ENCODE measurements around the gene RETN. TPM values are rescaled to one million over a fixed set of nuclear protein-coding genes. Genes with fewer than 3 reads are reported as not detected.

RETN gene
- total RNA-seq, 1 experiment from 2014 or later = not detected

DNA sequence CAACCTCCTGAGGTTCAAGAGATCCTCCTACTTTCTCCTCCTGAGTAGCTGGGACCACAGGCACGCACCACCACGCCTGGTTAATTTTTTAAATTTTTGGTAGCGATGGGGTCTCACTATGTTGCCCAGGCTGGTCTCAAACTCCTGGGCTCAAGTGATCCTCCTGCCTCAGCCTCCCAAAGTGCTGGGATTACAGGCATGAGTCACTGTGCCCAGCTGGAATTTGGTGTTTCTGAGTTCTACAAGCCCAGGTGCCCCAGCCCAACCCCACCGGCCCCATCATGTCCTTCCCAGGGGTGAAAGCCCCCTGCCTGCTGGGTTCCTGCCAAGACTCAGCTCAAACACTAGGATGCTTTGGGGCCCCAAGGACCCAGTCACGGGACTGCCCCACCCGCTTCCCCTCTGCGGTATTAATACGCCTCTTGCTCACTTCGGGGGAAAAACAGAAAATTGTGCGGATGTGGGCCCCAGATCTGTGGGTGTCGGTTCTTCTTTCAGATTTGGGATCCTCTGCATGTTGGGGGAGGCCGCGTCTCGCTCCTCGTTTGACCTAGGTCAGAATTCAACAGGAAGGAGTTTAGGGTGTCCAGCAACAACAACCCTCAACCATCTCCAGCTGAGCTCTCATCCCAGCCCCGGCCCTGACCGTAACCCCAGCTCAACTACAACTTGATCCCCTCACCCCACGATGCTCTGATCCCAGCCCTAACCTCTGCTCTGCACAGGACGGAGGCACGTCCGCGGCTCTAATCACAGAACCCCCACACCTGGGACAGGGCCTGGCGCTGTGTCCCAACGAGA is 36.7 kb downstream of the RETN start:
- no peak for DNase-seq (ENCODE audit: low spot score)

GRCh38 chr19:7706188-7706954 is 37.5 kb downstream of the RETN start:
- DNase-seq (ENCODE audit: low spot score) = no peak

- DNase-seq (ENCODE audit: low spot score) = no peak
Observed at GRCh38 chr19:7706955-7707456, 38.2 kb downstream of the RETN start.

- no peak for DNase-seq (ENCODE audit: low spot score)
Observed at GRCh38 chr19:7709932-7710460, 41.1 kb downstream of the RETN start.

DNA sequence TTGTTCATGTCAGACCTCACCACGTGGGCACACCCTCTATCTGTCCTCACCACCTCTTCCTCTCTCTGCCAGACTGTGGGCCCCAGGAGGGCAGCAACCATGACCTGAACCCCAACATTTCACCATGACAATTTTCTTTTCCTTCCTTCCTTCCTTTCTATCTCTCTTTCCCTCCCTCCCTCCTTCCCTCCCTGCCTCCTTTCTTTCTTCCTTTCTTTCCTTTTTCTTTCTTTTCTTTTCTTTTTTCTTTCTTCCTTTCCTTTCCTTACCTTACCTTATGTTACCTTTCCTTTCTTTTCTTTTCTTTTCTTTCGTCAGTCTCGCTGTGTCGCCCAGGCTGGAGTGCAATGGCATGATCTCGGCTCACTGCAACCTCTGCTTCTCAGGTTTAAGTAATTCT is 41.8 kb downstream of the RETN start:
- no peak for DNase-seq (ENCODE audit: low spot score)

GRCh38 chr19:7715671-7716070 is 46.8 kb downstream of the RETN start:
- no peak for DNase-seq (ENCODE audit: low spot score)

- no peak for DNase-seq (ENCODE audit: low spot score)
Observed at GRCh38 chr19:7716762-7717161, 47.9 kb downstream of the RETN start.

GRCh38 chr19:7718668-7719067 is 49.8 kb downstream of the RETN start:
- DNase-seq (ENCODE audit: low spot score) = no peak

Other genes starting within 250 kb of the RETN start
- 3.0 and 6.7 TPM in 2 replicates for gene PEX11G, start 180.0 kb upstream of the RETN start, total RNA-seq (2014; rRNA removed; shearing (Covaris generic))
- 47.8 and 72.7 TPM in 2 replicates for gene ZNF358, start 152.9 kb upstream of the RETN start, total RNA-seq (2014; rRNA removed; shearing (Covaris generic))
- gene MCOLN1, start 146.4 kb upstream of the RETN start, total RNA-seq (2014; rRNA removed; shearing (Covaris generic)) = 3.1 and 5.0 TPM in 2 replicates
- gene PNPLA6, start 133.3 kb upstream of the RETN start, total RNA-seq (2014; rRNA removed; shearing (Covaris generic)) = 105 and 138 TPM in 2 replicates
- 1.5 and 2.6 TPM in 2 replicates for gene CAMSAP3, start 73.2 kb upstream of the RETN start, total RNA-seq (2014; rRNA removed; shearing (Covaris generic))
- gene XAB2, start 39.5 kb upstream of the RETN start, total RNA-seq (2014; rRNA removed; shearing (Covaris generic)) = 40.0 and 43.2 TPM in 2 replicates
- gene PET100, start 39.3 kb upstream of the RETN start, total RNA-seq (2014; rRNA removed; shearing (Covaris generic)) = 35.8 and 76.6 TPM in 2 replicates
- not detected in 2 replicates for gene PCP2, start 35.3 kb upstream of the RETN start, total RNA-seq (2014; rRNA removed; shearing (Covaris generic))
- gene STXBP2, start 31.9 kb upstream of the RETN start, total RNA-seq (2014; rRNA removed; shearing (Covaris generic)) = 0.12 and 0.84 TPM in 2 replicates
- not detected in 2 replicates for gene MCEMP1, start 8.0 kb downstream of the RETN start, total RNA-seq (2014; rRNA removed; shearing (Covaris generic))
- gene TRAPPC5, start 11.8 kb downstream of the RETN start, total RNA-seq (2014; rRNA removed; shearing (Covaris generic)) = 118 and 176 TPM in 2 replicates
- gene FCER2, start 33.1 kb downstream of the RETN start, total RNA-seq (2014; rRNA removed; shearing (Covaris generic)) = not detected in 2 replicates
- gene CLEC4G, start 63.1 kb downstream of the RETN start, total RNA-seq (2014; rRNA removed; shearing (Covaris generic)) = not detected in 2 replicates
- not detected in 2 replicates for gene CD209, start 78.5 kb downstream of the RETN start, total RNA-seq (2014; rRNA removed; shearing (Covaris generic))
- gene CLEC4M, start 94.2 kb downstream of the RETN start, total RNA-seq (2014; rRNA removed; shearing (Covaris generic)) = 0.12 TPM in 1 of 2 replicates, not detected in the other
- gene EVI5L, start 161.2 kb downstream of the RETN start, total RNA-seq (2014; rRNA removed; shearing (Covaris generic)) = 20.2 and 21.1 TPM in 2 replicates
- 1.0 and 1.2 TPM in 2 replicates for gene PRR36, start 205.3 kb downstream of the RETN start, total RNA-seq (2014; rRNA removed; shearing (Covaris generic))
- 30.8 and 33.7 TPM in 2 replicates for gene LRRC8E, start 219.5 kb downstream of the RETN start, total RNA-seq (2014; rRNA removed; shearing (Covaris generic))
- gene MAP2K7, start 234.8 kb downstream of the RETN start, total RNA-seq (2014; rRNA removed; shearing (Covaris generic)) = 7.1 and 12.7 TPM in 2 replicates
- gene TGFBR3L, start 245.8 kb downstream of the RETN start, total RNA-seq (2014; rRNA removed; shearing (Covaris generic)) = 0.34 TPM in 1 of 2 replicates, not detected in the other

Data from A172 (cell line).